Skin epidermis (tissue), 12 donors: ENCODE data around the gene KMT2C.
"Not testable (repeated sequence)": the region's sequence is repeated elsewhere in the genome, so short reads cannot be mapped to it uniquely, and the experiment has no call there.

ENCODE experiments used
- H3K27ac ChIP-seq, 21 experiments: fragments of 200-600 bp; sonication (generic) in 11 of 21; one replicate each; pipeline ENCODE4 v1.5.0; 2020; ENCODE audit warnings: mild to moderate bottlenecking in 3 of 21, inconsistent platforms in 2 of 21, moderate library complexity in 2 of 21
- H3K4me3 ChIP-seq, 7 experiments: fragments of 200-600 bp; sonication (generic) in 2 of 7; one replicate each; pipeline ENCODE4 v1.5.0; 2020; ENCODE audit warnings: inconsistent platforms in 2 of 7, mild to moderate bottlenecking in 2 of 7, moderate library complexity in 1 of 7

Gene KMT2C

DNA sequence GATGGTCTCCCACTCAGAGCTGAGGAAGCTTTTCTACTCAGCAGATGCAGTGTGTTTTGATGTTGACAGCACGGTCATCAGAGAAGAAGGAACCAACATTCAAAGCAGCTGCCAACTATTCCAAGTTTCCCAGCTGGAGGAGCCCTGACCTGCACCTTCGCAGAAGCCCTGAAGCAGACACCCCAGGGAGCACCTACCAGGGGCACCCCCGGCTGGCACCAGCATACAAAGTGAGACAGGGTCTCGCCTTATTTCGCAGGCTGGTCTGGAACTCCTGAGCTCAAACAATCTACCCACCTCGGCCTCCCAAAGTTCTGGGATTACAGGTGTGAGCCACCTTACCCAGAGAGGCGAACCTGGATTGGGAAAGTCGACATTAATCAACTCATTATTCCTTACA is 68.6 kb downstream of the KMT2C start:
- no peak overlapping the region for H3K27ac ChIP-seq
- H3K4me3 ChIP-seq = no peak overlapping the region

DNA sequence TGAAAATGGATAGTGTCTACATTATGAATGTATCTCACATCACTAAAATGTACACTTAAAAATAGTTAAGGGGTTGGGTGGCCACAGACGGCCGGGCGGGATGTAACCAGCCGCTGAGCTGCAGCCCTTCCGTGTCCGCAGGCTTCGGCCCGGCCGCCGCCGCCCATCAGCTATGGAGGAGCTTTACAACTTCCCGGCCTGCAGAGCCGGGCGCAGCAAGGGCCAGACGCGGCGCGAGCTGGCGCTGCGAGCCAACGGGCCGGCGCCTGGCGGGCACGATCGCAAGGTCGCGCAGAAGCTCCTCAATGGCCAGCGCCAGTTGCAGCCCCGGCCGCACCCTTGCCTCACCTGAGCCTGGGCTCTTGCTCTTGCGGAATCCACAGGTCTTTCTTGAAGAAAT is 69.1 kb downstream of the KMT2C start:
- Histone ChIP-seq H3K4me3 (no peak overlapping the region), H3K27ac (no peak overlapping the region)

DNA sequence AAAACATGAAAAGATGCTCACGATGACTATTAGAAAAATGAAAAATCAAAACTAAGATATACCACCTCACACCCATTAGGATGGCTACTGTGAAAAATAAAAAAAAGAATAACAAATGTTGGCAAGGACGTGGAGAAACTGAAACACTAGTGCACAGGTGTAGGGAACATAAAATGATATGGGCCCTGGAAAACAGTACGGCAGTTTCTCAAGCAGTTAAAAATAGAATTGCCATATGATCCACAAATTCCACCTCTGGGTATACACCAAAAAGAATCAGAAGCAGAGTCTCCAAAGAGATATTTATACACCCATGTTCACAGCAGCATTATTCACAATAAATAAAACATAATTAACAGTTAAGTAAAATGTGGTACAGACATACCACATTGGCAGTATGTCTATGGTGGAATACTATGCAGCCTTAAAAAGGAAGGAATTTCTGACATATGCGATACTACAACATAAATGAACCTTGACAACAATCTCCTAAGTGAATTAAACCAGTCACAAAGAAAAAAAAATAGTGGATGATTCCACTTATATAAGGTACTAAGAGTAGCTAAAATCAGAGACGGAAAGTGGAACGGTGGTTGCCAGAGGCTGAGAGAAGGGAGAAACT is 69.7 kb downstream of the KMT2C start:
- no peak overlapping the region for H3K27ac ChIP-seq
- H3K4me3 ChIP-seq = no peak overlapping the region

DNA sequence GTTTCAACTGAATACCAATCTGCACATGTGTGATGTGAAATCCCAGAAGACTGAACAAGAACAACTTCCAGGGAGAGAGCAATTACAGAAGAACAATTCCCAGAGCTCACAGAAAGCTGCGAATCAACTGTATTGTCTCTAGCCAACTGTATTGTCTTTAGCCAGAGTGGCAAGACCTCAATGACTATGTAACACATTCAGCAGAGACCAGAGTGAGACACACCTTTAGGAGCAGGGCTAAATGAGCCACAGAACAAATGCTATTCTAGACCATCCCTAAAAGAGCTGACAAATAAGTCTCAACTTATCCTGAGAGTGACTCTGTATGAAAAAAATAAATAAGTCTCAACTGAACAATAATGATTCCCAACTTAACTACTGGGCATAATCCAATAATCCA is 72.0 kb downstream of the KMT2C start:
- H3K27ac ChIP-seq = no peak overlapping the region

DNA sequence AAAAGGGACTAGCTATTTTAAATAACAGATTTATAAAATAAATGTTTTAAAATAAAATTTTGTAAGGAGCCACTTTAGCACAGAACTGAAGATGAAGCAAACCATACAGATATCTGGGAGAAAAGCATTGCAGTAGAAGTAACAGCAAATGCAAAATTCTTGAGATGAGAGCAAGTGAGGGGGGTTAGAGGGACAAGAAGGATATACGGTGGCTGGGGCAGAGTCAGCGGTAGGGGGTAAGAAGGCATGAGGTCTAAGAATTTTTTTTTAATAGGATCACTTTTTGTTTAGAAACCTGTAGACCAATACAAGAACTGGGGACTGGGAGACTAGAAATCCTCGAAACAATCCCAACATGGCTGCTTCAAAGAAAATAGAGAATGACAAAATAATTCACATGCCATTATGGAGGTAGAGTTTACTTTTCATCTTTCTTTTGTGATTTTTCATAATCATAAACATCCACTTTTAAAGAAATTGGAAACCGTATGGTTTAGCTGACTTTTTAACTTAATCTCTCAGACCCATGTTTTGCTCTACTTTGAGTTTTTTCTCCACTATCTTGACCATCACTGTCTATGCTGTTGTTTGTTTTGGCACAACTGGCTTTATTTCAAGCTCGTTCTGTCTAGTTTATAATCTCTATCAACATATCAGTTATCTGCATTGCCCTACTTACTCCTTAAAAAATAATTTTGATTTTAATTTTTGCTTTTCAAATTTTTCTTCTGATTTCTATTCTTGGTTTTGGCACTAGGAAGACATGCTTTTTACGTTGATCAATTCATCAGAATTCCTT is 73.5 kb downstream of the KMT2C start:
- no peak overlapping the region for H3K4me3 ChIP-seq
- no peak overlapping the region for H3K27ac ChIP-seq

More for the DNA sequence above, 72.0 kb downstream of the KMT2C start:
- H3K4me3 ChIP-seq = no peak overlapping the region

DNA sequence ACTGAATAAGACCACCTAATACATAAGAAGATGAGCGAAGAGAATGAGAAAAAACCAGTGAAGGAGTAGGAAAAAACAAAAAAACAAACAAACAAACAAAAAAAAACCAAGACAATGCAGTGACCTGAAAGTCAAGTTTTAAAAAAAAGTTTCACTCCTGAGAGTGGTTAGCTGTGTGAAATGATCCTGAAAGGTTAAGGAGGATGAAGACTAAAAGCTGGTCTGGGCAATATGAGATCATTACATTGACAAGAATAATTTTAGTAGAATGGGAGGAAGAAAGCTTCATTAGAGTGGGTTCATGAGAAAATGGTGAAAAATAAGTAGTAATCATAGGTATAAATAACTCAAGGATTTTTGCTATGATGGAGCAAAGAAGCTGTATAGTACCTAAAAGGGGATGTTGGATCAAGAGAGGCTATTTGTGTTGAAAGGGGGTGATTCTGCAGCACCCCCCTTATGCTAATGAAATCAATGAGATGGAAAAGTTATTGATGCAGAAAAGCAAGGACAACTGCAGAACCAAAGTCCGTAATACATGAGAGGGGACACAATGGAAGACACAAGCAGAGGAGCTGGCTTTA is 80.2 kb downstream of the KMT2C start:
- H3K27ac ChIP-seq = no peak overlapping the region
- H3K4me3 ChIP-seq = no peak overlapping the region

DNA sequence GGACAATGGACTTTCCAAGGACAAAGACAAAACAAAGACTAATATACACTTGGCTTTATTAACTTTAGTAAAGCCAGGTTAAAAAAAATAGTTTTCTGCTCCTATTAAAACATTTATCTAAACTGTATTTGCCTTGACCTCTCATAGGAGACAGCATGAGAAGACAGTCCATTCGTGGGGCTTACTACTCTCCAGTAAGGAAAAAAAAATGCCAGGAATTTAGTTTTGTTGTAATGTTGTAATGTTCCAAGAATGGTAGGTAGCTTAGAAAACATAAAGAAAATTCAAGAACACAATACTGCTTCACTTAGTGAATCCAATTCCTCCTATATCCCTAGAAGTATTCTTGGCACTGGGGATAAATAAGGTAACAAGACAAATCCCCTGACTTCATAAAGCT is 81.7 kb downstream of the KMT2C start:
- H3K4me3 ChIP-seq = no peak overlapping the region
- no peak overlapping the region for H3K27ac ChIP-seq

DNA sequence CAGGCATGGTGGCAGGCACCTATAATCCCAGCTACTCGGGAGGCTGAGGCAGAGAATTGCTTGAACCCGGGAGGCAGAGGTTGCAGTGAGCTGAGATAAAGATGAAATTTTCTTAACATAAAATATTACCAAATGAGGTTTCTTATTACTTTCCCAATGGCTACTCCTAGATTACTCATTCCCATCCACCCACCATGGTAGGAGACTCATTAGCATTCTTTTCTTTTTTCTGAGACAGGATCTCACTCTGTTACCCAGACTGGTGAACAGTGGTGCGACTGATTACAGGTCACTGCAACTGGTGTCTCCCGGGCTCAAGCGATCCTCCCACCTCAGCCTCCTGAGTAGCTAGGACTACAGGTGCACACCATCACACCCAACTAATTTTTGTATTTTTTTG is 82.5 kb downstream of the KMT2C start:
- H3K27ac ChIP-seq, H3K4me3 ChIP-seq: not testable (repeated sequence)

DNA sequence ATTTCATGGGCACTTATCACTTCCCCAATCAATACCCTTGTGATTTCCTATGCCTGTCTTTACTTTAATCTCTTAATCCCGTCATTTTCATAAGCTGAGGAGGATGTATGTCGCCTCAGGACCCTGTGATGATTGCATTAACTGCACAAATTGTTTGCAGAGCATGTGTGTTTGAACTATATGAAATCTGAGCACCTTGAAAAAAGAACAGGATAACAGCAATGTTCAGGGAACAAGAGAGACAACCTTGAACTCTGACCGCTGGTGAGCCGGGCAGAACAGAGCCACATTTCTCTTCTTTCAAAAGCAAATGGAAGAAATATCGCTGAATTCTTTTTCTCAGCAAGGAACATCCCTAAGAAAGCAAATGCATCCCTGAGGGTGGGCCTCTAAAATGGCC is 84.1 kb downstream of the KMT2C start:
- H3K27ac ChIP-seq, H3K4me3 ChIP-seq: not testable (repeated sequence)

DNA sequence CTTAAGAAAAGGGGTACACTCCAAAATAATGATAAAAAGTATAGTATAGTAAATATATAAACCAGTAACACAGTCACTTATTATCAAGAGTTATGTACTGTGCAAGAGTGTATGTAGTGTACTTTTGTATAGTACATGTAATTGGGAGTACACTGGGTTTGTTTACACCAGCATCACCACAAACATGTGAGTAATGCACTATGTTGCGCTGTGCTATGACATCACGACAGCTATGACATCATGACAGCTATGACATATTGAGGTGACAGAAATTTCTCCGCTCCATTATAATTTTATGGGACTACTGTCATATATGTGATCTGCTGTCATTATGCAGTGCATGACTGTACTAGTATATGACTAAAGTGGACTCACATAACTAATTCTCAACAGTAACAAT is 84.6 kb downstream of the KMT2C start:
- H3K4me3 ChIP-seq = no peak overlapping the region
- no peak overlapping the region for H3K27ac ChIP-seq

DNA sequence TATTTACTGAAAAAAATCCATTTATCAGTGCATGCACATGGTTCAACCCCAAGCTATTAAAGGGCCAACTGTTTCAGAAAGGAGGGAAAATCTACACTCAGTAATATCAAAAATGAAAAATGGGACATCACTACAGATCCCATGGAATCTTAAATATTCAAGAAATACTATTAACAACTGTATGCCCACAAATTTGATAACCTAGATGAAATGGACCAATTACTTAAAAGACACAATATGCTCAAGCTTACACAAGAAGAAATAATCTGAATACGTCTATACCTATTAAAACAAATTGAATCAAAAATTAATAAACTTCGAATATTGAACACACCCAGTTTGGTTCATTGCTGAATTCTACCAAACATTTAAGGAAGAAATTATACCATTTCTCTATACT is 87.9 kb downstream of the KMT2C start:
- no peak overlapping the region for H3K27ac ChIP-seq

DNA sequence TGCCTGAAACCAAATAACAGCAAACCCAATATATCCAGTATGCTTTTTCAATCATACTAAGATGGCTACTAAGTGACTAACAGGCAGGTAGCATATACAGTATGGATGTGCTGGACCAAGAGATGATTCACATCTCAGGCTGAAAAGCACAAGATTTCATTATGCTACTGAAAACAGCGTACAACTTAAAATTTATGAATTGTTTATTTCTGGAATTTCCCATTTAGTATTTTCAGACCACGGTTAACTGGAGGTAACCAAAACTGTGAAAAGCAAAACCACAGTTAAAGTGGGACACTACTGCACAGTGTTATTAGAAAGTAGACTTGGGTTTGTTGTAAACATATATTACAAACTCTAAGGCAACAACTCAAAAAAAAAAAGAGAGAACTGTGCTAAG is 91.5 kb downstream of the KMT2C start:
- no peak overlapping the region for H3K4me3 ChIP-seq

More for the DNA sequence above, 87.9 kb downstream of the KMT2C start:
- no peak overlapping the region for H3K4me3 ChIP-seq

DNA sequence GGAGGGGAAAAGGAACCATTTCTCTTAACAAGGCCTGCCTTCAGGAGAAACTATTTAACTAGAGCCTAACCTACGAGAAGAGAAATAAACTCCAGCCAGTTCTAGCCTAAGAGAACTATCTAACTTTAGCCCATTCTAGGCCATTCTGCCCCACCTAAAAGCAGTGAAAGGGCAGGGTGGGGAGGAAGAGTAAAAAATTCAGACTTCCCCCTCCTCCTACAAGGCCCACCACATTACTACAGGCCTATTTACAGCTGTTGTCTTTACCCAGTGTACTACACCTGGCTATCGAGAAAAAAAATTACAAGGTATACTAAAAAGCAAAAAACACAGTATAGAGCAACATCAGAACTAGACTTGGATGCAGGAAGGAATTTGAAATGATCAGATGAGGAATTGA is 93.0 kb downstream of the KMT2C start:
- no peak overlapping the region for H3K27ac ChIP-seq
- H3K4me3 ChIP-seq = no peak overlapping the region

More for the DNA sequence above, 91.5 kb downstream of the KMT2C start:
- no peak overlapping the region for H3K27ac ChIP-seq

DNA sequence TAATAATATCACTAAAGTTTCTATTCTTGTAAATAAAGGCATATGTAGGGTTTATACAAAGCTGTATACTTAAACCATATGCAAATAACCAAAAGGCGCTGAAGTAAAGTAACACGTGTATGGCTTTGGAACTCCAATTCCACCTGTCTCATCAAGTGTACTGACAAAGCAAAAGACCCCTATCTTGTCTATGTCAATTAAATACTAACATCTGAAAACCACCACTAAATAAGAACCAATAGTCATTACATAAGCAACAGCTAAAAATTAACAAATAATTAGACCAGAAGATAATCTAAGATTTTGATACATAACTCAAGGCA is 93.9 kb downstream of the KMT2C start:
- no peak overlapping the region for H3K4me3 ChIP-seq
- H3K27ac ChIP-seq = no peak overlapping the region

DNA sequence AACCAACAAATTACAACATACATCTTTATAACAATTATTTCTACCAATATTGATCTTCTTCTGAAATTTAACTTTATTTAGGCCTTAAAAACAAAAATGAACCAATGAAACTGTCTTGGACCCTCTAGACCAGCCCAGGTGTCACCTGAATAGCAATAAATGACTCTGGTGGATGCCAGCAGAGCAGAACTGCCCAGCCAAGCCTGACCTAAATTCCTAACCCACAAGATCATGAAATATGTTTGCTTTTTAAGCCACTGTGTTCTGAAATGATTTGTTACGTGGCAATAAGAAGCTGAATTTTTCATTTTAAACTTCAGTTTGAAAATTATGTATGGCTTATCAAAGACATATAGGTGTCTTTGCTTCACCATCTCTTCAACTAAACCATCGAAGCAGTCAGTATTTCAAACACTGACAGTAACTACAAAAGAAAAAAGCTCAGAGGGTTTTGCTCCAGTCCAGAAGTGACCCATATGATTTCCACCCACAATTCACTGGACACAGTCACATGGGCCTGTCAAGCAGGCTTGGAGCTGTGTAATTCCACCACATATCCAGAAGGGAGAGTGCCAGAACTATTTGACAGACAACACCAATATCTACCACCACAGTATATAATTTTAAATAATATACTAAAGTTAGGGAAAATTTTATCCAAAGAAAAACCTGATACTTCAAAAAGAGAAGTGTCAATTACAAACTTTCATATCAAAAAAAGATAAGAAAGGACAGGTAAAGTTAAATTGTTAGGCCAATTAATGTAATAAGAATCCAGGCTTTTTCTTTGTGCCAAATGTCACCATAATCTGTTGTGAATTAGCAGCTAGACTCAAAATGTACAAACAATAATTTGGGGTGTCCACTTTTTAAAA is 94.5 kb downstream of the KMT2C start:
- Histone ChIP-seq H3K27ac (no peak overlapping the region), H3K4me3 (no peak overlapping the region)

DNA sequence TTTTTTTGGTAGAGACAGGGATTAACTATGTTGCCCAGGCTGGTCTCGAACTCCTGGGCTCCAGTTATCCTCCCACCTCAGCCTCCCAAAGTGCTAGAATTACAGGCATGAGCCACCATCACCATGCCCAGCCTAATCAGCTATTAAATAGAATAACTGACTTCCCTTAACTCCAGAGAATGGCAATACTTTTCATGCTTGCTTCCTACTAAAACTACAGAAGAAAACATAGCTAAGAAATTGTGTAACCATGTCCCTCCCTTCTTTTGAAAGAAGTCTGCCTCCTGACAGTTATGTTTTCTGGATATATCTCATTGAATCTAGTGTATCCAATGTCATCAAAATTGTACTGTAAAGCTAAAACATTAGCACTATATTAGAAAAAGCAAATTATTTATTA is 95.6 kb downstream of the KMT2C start:
- no peak overlapping the region for H3K4me3 ChIP-seq
- H3K27ac ChIP-seq = no peak overlapping the region

DNA sequence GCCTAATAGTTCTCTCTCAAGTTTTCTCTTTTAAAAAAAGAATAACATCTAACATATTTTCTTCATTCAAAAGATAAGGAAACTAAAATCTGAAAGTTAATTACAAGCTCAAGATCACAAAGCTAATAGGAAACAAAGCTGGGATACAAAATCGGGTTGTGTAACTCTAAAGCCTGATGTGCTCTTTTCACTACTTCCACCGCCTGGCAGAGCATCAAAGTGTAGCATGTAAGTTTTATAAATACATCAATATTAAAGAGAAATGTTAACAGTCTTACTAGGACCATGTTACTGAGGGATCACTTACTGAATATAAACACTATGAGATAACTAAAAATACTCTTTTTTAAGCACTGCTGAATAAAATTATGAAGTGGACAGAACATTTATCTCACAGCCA is 97.2 kb downstream of the KMT2C start:
- H3K27ac ChIP-seq = no peak overlapping the region
- H3K4me3 ChIP-seq = no peak overlapping the region

DNA sequence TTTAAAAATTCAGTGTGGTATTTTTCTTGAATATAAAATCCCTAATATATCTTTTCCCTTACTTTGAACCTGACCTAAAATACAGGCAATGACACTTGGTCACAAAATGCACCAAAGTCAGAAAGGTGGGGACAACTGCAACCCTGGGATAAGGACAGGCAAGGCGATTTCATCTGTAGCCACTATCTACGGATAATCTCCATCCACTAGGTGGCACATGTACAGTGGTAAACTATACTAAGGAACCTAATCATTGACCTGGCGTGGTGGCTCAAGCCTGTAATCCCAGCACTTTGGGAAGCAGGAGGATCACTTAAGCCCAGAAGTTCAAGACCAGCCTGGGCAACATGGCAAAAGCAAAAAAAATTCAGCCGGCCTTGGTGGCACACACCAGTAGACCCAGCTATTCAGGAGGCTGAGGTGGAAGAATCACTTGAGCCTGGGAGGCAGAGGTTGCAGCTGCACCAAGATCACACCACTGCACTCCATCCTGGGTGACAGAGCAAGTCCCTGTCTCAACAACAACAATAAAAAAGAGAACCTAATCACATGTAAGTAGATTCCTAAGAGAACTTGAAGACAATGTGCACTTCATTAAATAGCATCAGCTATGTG is 98.9 kb downstream of the KMT2C start:
- Histone ChIP-seq H3K4me3 (no peak overlapping the region), H3K27ac (no peak overlapping the region)

DNA sequence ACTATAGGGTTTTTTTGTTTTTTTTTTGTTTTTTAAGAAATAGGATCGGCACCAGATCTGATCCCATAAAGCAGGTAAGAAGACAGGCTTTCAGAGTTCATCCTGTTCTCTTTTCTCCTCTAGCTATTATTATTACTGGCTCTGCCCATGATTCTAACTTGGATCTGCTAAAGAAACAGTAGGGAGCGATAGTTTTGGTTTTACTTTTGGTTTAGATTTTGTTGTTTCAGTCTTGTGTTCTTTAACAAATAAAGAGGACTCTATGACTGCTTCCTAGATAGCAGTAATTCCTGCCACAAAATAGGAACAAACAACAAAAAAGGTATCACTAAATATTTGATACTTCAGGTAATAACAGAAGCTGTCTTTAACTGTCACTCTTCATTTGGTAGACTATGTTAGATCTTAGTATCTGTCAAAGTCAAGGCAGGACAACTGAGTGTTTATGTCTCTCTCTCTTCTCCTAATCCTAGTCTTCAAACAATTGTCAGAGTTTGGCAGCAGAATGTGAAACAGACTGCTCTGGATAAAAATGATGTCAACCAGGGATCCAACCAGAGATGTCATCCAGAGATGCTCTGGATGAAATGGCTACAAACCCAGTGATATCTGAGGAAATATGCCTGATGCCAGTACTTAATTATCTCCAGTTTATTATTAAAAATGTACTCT is 99.8 kb downstream of the KMT2C start:
- H3K4me3 ChIP-seq = peak overlapping the region in 1 of 7 experiments; percentile 17
- peak overlapping the region in 8 of 21 experiments; percentile 1 to 66 (median 32) for H3K27ac ChIP-seq
